Activated naive CD8-positive, alpha-beta T cell treated with anti-CD3 and anti-CD28 coated beads for 36 hours (primary cell): ENCODE results near the gene TUBE1. TPM values are rescaled to one million over a fixed set of nuclear protein-coding genes. Genes with fewer than 3 reads are reported as not detected.
"Not testable (repeated sequence)": the region's sequence is repeated elsewhere in the genome, so short reads cannot be mapped to it uniquely, and the experiment has no call there.

Experiments used
- DNase-seq: peaks from one replicate; pipeline ENCODE4 v3.0.0; 2021
- H3K27ac Mint-ChIP-seq: one replicate; pipeline ENCODE4 v1.8.0; 2022; ENCODE audit warnings: mild to moderate bottlenecking, moderate library complexity, mixed read lengths
- H3K27me3 Mint-ChIP-seq: one replicate; pipeline ENCODE4 v1.8.0; 2022; ENCODE audit warnings: mild to moderate bottlenecking, mixed read lengths
- H3K36me3 Mint-ChIP-seq: one replicate; pipeline ENCODE4 v1.8.0; 2021; ENCODE audit warnings: mild to moderate bottlenecking, mixed read lengths
- H3K4me1 Mint-ChIP-seq: one replicate; pipeline ENCODE4 v1.8.0; 2021; ENCODE audit warnings: mixed read lengths
- H3K4me3 Mint-ChIP-seq: one replicate; pipeline ENCODE4 v1.8.0; 2022; ENCODE audit warnings: mild to moderate bottlenecking, moderate library complexity, mixed read lengths
- H3K9me3 Mint-ChIP-seq: one replicate; pipeline ENCODE4 v1.8.0; 2022; ENCODE audit warnings: mixed read lengths
- total RNA-seq, 2 experiments: library from RNA; stranded (reverse); gene quantifications; one replicate each; pipeline ENCODE4 v1.2.3, GENCODE V29; 2021

Gene TUBE1
- total RNA-seq, 2 experiments from 2014 or later = 30.3 to 31.1 TPM

DNA sequence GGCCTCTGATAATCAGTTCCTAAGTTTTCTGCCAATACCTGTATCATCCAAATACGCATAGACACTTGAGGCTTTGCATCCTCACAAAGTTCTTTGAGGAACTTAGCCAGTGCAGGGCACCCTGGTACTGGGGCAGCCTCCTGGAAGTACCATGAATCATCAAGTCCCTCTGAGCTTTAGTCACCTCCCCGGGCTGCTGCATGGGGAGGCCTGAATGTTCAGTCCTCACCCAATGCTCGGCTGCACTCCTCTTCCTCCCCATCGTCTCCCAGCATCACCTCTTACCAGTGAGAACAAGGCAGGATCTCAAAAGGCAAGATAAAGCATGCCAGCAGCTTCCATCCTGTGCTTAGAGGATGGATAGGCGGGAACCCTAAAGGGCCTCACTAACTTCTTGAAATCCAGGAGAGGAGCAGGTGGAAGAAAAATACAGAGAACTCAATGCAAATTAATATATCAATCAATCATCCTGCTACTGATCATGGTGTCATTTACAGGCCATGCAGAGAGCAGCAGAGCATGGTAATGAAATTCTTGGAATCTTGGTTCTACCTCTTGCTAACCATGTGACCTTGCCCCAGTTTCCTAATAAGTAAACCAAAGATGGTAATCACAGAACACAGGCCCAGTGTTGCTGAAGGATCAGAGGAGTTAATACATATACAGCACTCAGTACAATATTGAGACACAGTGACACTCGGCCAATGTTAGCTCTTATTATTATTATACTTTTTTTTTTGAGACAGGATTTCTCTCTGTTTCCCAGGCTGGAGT is 38.1 kb downstream of the TUBE1 start:
- H3K27ac Mint-ChIP-seq = no peak overlapping the region

DNA sequence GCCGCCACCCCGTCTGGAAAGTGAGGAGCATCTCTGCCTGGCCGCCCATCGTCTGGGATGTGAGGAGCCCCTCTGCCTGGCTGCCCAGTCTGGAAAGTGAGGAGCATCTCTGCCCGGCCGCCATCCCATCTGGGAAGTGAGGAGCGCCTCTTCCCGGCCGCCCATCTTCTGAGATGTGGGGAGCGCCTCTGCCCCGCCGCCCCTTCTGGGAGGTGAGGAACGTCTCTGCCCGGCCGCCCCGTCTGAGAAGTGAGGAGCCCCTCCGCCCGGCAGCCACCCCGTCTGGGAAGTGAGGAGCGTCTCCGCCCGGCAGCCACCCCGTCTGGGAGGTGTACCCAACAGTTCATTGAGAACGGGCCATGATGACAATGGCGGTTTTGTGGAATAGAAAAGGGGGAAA is 39.8 kb downstream of the TUBE1 start:
- H3K4me3 Mint-ChIP-seq, H3K36me3 Mint-ChIP-seq, H3K27ac Mint-ChIP-seq, H3K27me3 Mint-ChIP-seq, H3K9me3 Mint-ChIP-seq, DNase-seq: not testable (repeated sequence)
- peaks cover 16% of the 10 kb centered on the region for H3K4me1 Mint-ChIP-seq

More for the DNA sequence above, 38.1 kb downstream of the TUBE1 start:
- Mint-ChIP-seq H3K36me3 (no peaks in the 10 kb centered on the region), H3K27me3 (no peaks in the 10 kb centered on the region), H3K4me3 (no peak overlapping the region), H3K9me3 (no peaks in the 10 kb centered on the region), H3K4me1 (peaks cover 8% of the 10 kb centered on the region)
- DNase-seq = no peak

- H3K4me3 Mint-ChIP-seq = no peak overlapping the region
Measured at GRCh38 chr6:112044856-112045255, 42.4 kb downstream of the TUBE1 start.

GRCh38 chr6:112044196-112044595 is 43.1 kb downstream of the TUBE1 start:
- Mint-ChIP-seq H3K4me1 (peaks cover 41% of the 10 kb centered on the region), H3K27ac (peak overlapping the region; percentile 96), H3K9me3 (no peaks in the 10 kb centered on the region), H3K4me3 (peak overlapping the region; percentile 14), H3K27me3 (no peaks in the 10 kb centered on the region), H3K36me3 (no peaks in the 10 kb centered on the region)
- DNase-seq = no peak

More at GRCh38 chr6:112044856-112045255, 42.4 kb downstream of the TUBE1 start:
- H3K9me3 Mint-ChIP-seq = no peaks in the 10 kb centered on the region
- H3K27me3 Mint-ChIP-seq = no peaks in the 10 kb centered on the region
- H3K36me3 Mint-ChIP-seq = no peaks in the 10 kb centered on the region
- no peak overlapping the region for H3K27ac Mint-ChIP-seq
- peaks cover 37% of the 10 kb centered on the region for H3K4me1 Mint-ChIP-seq
- DNase-seq = no peak

GRCh38 chr6:112043032-112044007 is 44.0 kb downstream of the TUBE1 start:
- peak; percentile 92 for DNase-seq
- Mint-ChIP-seq H3K4me3 (peak overlapping the region; percentile 85), H3K9me3 (no peaks in the 10 kb centered on the region), H3K36me3 (no peaks in the 10 kb centered on the region), H3K4me1 (peaks cover 44% of the 10 kb centered on the region), H3K27me3 (no peaks in the 10 kb centered on the region), H3K27ac (peak overlapping the region; percentile 96)

DNA sequence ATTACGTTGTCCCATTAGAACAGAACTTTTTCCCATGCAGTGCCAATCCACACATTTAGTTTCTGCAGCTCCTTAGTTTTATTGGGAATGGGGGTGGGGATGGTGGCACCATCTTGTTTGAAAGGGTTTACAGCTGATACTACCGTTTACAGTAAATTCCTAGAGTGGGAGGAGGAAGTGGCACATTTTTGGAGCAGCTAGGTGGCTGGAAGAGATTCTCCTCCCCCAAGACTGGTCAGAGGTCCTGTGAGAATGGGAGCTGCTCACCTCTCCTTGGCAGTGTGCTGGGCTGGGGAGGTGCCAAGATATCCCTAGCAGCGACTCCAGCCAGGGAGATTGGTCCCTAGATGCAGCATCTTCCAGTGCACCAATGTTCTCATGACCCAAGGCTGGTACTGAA is 45.7 kb downstream of the TUBE1 start:
- Mint-ChIP-seq H3K4me3 (no peak overlapping the region), H3K4me1 (peaks cover 58% of the 10 kb centered on the region), H3K9me3 (no peaks in the 10 kb centered on the region), H3K27me3 (no peaks in the 10 kb centered on the region), H3K36me3 (peaks cover 1% of the 10 kb centered on the region), H3K27ac (peak overlapping the region; percentile 96)
- DNase-seq = no peak

DNA sequence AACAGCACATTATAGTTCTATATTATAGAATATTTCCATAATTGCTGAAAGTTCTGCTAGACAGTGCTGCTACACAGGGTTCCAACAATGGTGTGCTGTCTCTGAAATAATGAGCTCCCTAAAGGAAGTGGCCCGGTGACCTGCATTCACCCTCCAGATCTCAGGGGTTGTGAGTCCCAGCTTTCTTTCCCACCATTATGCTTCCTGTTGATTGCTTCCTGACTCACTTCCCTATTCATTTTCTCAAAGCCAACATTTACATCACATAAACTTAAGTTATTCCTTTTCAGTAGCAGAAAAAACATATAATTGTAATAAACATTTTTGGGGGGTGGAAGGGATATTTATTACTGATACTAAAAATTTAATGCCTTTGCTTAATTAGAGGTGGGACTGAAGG is 46.3 kb downstream of the TUBE1 start:
- no peak overlapping the region for H3K4me3 Mint-ChIP-seq
- DNase-seq = no peak
- no peaks in the 10 kb centered on the region for H3K9me3 Mint-ChIP-seq
- peaks cover 5% of the 10 kb centered on the region for H3K36me3 Mint-ChIP-seq
- peaks cover 63% of the 10 kb centered on the region for H3K4me1 Mint-ChIP-seq
- no peak overlapping the region for H3K27ac Mint-ChIP-seq
- H3K27me3 Mint-ChIP-seq = no peaks in the 10 kb centered on the region

- Mint-ChIP-seq H3K9me3 (no peaks in the 10 kb centered on the region), H3K27ac (no peak overlapping the region), H3K4me1 (peaks cover 70% of the 10 kb centered on the region), H3K4me3 (no peak overlapping the region), H3K27me3 (no peaks in the 10 kb centered on the region), H3K36me3 (peaks cover 5% of the 10 kb centered on the region)
- no peak for DNase-seq
Measured at GRCh38 chr6:112039431-112039770, 47.9 kb downstream of the TUBE1 start.

DNA sequence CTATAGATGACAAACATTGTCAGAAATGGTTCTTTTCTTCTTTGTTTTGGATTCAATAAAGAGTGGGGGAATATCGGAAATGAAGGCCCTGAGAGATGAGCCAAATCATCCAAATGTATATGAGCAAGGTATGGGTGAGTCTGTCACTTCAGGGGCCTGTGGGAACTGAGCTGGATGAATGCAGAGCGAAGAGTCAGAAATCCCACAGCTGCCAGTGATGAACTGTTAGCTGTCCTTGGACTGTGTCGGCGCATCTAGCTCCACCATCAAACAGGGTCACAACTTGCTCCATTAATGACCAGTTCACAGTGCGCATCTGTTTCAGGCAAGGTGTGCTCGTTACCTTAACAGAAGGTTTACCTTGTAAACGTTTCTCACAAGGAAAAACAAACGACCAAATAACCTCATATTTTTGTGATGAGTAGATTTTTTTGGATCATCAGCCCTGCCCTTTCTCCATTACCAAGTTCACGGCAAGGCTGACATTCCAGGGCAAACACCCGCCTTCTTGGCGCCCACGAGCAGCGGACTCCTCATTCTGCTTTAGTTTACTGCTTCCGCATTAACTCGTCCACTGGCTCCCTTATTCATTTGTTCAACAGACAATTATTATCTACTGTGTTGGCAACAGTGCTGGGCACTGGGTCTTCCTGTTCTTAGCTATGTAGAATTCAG is 48.4 kb downstream of the TUBE1 start:
- H3K36me3 Mint-ChIP-seq = peaks cover 5% of the 10 kb centered on the region
- H3K27me3 Mint-ChIP-seq = no peaks in the 10 kb centered on the region
- H3K9me3 Mint-ChIP-seq = no peaks in the 10 kb centered on the region
- H3K4me1 Mint-ChIP-seq = peaks cover 71% of the 10 kb centered on the region
- no peak overlapping the region for H3K4me3 Mint-ChIP-seq
- H3K27ac Mint-ChIP-seq = no peak overlapping the region
- DNase-seq = no peak

- DNase-seq = no peak
- Mint-ChIP-seq H3K27ac (peak overlapping the region; percentile 21), H3K9me3 (no peaks in the 10 kb centered on the region), H3K36me3 (peaks cover 5% of the 10 kb centered on the region), H3K4me3 (no peak overlapping the region), H3K27me3 (no peaks in the 10 kb centered on the region), H3K4me1 (peaks cover 74% of the 10 kb centered on the region)
Measured at GRCh38 chr6:112038268-112038667, 49.0 kb downstream of the TUBE1 start.

DNA sequence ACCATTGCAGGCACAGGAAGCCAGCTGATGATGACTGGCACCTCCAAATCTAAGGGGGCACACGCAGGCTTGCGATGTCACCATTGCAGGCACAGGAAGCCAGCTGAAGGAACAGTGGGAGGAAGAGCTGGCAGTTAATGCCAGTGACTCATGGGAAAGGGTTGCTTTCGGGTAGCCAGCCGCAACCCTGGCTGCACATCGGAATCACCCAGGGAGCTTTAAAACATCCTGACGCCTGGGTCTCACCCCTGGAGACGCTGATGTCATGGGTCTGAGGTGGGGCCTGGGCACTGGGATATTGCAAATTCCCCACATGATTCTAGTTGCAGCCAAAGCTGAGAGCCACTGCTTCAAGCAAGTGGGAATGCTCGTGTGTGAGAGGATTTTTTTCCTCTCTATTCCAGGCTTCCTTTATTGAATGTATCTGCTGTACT is 49.5 kb downstream of the TUBE1 start:
- H3K27ac Mint-ChIP-seq = peak overlapping the region; percentile 60
- H3K36me3 Mint-ChIP-seq = peaks cover 5% of the 10 kb centered on the region
- no peaks in the 10 kb centered on the region for H3K9me3 Mint-ChIP-seq
- DNase-seq = peak; percentile 36
- no peaks in the 10 kb centered on the region for H3K27me3 Mint-ChIP-seq
- H3K4me1 Mint-ChIP-seq = peaks cover 74% of the 10 kb centered on the region
- no peak overlapping the region for H3K4me3 Mint-ChIP-seq

- Mint-ChIP-seq H3K27ac (peak overlapping the region; percentile 86), H3K9me3 (no peaks in the 10 kb centered on the region), H3K27me3 (no peaks in the 10 kb centered on the region), H3K4me3 (no peak overlapping the region), H3K36me3 (peaks cover 8% of the 10 kb centered on the region), H3K4me1 (peaks cover 75% of the 10 kb centered on the region)
- DNase-seq = no peak
Measured at GRCh38 chr6:112036088-112036637, 51.1 kb downstream of the TUBE1 start.

GRCh38 chr6:112034616-112034995 is 52.7 kb downstream of the TUBE1 start:
- no peaks in the 10 kb centered on the region for H3K27me3 Mint-ChIP-seq
- DNase-seq = no peak
- no peak overlapping the region for H3K4me3 Mint-ChIP-seq
- peak overlapping the region; percentile 85 for H3K27ac Mint-ChIP-seq
- H3K9me3 Mint-ChIP-seq = no peaks in the 10 kb centered on the region
- peaks cover 81% of the 10 kb centered on the region for H3K4me1 Mint-ChIP-seq
- peaks cover 11% of the 10 kb centered on the region for H3K36me3 Mint-ChIP-seq

DNA sequence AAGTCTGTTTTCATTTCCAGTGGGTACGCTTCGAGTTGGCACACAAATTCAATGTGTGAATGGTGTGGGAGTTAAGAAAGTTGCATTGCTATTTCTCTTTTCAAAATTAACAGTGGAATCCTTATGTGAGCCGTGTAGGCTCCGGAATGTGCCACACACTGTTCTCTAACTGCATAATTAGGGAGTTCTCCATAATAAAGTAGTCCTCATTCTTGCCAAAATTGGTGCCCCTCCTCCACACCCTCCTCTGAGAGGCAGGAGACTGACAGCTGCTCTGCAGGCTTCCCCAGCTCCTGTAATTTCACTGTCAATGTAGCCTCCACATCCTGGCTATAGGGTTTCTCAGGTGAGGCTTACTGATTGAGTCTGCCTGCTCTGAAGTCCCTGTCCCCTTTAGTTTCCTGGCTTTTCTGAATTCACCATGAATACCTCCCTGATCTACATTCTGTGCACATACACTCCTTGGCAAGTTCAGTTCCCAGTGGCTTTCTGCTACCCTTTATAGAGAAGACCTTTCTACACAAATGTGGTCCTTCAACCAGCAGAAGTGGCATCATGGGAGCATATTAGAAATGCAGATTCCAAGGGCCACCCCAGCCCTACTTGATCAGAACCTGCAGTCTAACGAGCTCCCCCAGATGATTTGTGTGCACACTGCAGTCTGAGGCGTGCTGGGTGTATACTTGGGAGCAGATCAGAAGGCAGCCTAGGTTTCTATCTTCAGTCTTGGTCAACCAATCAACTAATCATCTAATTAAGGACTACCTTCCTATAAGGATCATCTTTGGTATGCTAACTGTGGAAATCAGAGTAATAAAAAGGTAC is 53.3 kb downstream of the TUBE1 start:
- Mint-ChIP-seq H3K27me3 (no peaks in the 10 kb centered on the region), H3K4me1 (peaks cover 82% of the 10 kb centered on the region), H3K4me3 (no peak overlapping the region), H3K36me3 (peaks cover 17% of the 10 kb centered on the region), H3K27ac (peak overlapping the region; percentile 85), H3K9me3 (no peaks in the 10 kb centered on the region)
- DNase-seq = no peak
